Measurements from ENCODE around the gene RNPEPL1.

Gene RNPEPL1

DNA sequence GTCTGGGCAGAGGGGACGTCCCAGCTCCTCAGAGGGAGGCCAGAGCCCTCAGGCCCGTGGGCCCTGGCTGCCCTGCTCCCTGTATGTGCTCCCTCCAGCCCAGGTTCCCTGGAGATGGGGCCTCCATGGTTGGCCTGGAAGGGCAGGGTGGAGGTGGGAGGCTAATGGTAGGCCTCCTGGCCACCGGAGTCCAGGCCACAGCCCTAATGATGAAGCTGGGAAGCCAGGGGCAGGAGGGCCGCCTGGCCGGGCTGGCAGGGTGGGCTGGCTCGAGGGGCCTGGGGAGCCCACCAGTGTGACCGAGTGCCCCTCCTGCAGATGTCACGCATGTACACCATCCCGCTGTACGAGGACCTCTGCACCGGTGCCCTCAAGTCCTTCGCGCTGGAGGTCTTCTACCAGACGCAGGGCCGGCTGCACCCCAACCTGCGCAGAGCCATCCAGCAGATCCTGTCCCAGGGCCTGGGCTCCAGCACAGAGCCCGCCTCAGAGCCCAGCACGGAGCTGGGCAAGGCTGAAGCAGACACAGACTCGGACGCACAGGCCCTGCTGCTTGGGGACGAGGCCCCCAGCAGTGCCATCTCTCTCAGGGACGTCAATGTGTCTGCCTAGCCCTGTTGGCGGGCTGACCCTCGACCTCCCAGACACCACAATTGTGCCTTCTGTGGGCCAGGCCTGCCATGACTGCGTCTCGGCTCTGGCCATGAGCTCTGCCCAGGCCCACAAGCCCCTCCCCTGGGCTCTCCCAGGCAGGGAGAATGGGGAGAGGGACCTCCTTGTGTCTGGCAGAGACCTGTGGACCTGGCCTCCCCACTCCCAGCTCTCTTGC lies 9.2 kb downstream of the RNPEPL1 start:
- CTCF ChIA-PET = interaction anchor here (0.9 to 6.6 kb wide), 3 partner anchors 9 to 44 kb away, joined by 3 to 86 read pairs (median 17); partner anchors contain the start of gene RNPEPL1
- DNase-seq (ENCODE audit: extremely low spot score) = no peak
- no peak for TF ChIP-seq CTCF (IDR thresholded peaks at IDR 0.05; ENCODE audit: control extremely low read depth, extremely low read depth, low read depth, missing control alignments)
- POLR2A ChIA-PET = no interaction called here

- no peak for DNase-seq (ENCODE audit: extremely low spot score)
- ChIA-PET POLR2A (no interaction called here), CTCF (interaction anchor here (0.9 to 6.6 kb wide), 3 partner anchors 9 to 44 kb away, joined by 3 to 86 read pairs (median 17); partner anchors contain the start of gene RNPEPL1)
- no peak for TF ChIP-seq CTCF (IDR thresholded peaks at IDR 0.05; ENCODE audit: control extremely low read depth, extremely low read depth, low read depth, missing control alignments)
Measured at GRCh38 chr2:240578110-240578450, 9.8 kb downstream of the RNPEPL1 start.

- ChIA-PET CTCF (interaction anchor here (0.9 to 6.6 kb wide), 3 partner anchors 10 to 43 kb away, joined by 3 to 86 read pairs (median 17); partner anchors contain the start of gene RNPEPL1), POLR2A (no interaction called here)
- DNase-seq (ENCODE audit: extremely low spot score) = no peak
- TF ChIP-seq CTCF (IDR thresholded peaks at IDR 0.05; ENCODE audit: control extremely low read depth, extremely low read depth, low read depth, missing control alignments) = no peak
Measured at GRCh38 chr2:240578488-240578887, 10.2 kb downstream of the RNPEPL1 start.

GRCh38 chr2:240579071-240579762 lies 10.9 kb downstream of the RNPEPL1 start:
- POLR2A ChIA-PET = no interaction called here
- no peak for DNase-seq (ENCODE audit: extremely low spot score)
- CTCF ChIA-PET = interaction anchor here (0.8 to 6.6 kb wide), 6 partner anchors 8 to 65 kb away, joined by 3 to 86 read pairs (median 8); partner anchors contain the start of gene RNPEPL1
- TF ChIP-seq CTCF (IDR thresholded peaks at IDR 0.05; ENCODE audit: control extremely low read depth, extremely low read depth, low read depth, missing control alignments) = no peak

- ChIA-PET CTCF (interaction anchor here (0.8 to 6.6 kb wide), 6 partner anchors 9 to 66 kb away, joined by 3 to 86 read pairs (median 8); partner anchors contain the start of gene RNPEPL1), POLR2A (no interaction called here)
- DNase-seq (ENCODE audit: extremely low spot score) = peak; percentile 76
- TF ChIP-seq CTCF (IDR thresholded peaks at IDR 0.05; ENCODE audit: control extremely low read depth, extremely low read depth, low read depth, missing control alignments) = peak; percentile 34
Measured at GRCh38 chr2:240579771-240580614, 11.7 kb downstream of the RNPEPL1 start.

DNA sequence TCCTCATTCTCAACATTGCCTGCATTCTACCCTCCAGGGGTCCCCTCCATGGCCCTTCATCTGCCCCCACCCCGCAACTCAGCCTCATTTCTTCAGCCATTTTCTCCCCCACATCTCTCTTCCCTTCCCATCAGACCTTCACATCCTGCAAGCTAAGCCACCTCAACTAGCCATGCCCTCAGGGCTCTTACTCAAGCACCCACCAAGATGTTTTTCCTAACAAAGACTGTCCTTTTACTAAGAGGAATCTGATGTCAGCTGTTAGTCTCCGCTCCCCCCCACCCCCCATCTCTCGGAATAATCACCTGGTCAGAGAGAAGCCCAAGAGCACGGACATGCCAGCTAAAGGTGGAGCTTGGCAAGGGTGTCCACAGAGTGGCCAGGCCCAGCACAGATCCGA lies 13.5 kb downstream of the RNPEPL1 start:
- ChIA-PET CTCF (interaction anchor here (8.6 kb wide), 1 partner anchor 18 kb away, joined by 167 read pairs; no protein-coding TSS in a partner anchor), POLR2A (no interaction called here)
- no peak for DNase-seq (ENCODE audit: extremely low spot score)
- no peak for TF ChIP-seq CTCF (IDR thresholded peaks at IDR 0.05; ENCODE audit: control extremely low read depth, extremely low read depth, low read depth, missing control alignments)
